Left lung (tissue), 10 donors: ENCODE data around the gene LPCAT3. TPM values are rescaled to one million over a fixed set of nuclear protein-coding genes. Genes with fewer than 3 reads are reported as not detected.

Experiments
- ATAC-seq: fragments of 200-7000 bp; cut with Tn5 transposase; one replicate; pipeline ENCODE4 v1.9.1; 2020; ENCODE audit warnings: moderate library complexity
- DNase-seq, 4 donors: peaks; one replicate each; pipeline ENCODE4 v3.0.0-alpha.2; 2013 to 2020
- H3K27ac ChIP-seq, 2 donors: fragments of 200-600 bp; sonication (generic) in 1 of 2; one replicate each; pipeline versions ENCODE4 v1.5.0 to v1.8.0; 2020 to 2021
- H3K27me3 ChIP-seq, 2 donors: fragments of 200-600 bp; sonication (generic) in 1 of 2; one replicate each; pipeline versions ENCODE4 v1.5.0 to v1.8.0; 2020 to 2021
- H3K36me3 ChIP-seq, 2 donors: fragments of 200-600 bp; sonication (generic) in 1 of 2; one replicate each; pipeline versions ENCODE4 v1.5.0 to v1.8.0; 2020 to 2021
- H3K4me1 ChIP-seq, 2 donors: fragments of 200-600 bp; one replicate each; pipeline ENCODE4 v1.8.0; 2021
- H3K4me3 ChIP-seq, 2 donors: fragments of 200-600 bp; sonication (generic) in 1 of 2; one replicate each; pipeline versions ENCODE4 v1.5.0 to v1.8.0; 2020 to 2021; ENCODE audit warnings: mild to moderate bottlenecking in 1 of 2
- H3K9me3 ChIP-seq, 2 donors: fragments of 200-600 bp; sonication (generic) in 1 of 2; one replicate each; pipeline versions ENCODE4 v1.5.0 to v1.8.0; 2020 to 2021
- CTCF ChIP-seq, 2 donors: fragments of 200-600 bp; sonication (generic) in 1 of 2; IDR thresholded peaks; one replicate each; pipeline versions ENCODE4 v1.5.0 to v1.8.0; 2021; ENCODE audit warnings: antibody characterized with exemption in 2 of 2
- intact Hi-C, 2 donors: fragments of 100-400 bp; cut with DNase I; formaldehyde crosslinking; loops; one replicate each; pipeline versions ENCODE4 v1.11.2 to v1.14.2; 2022
- polyA plus RNA-seq, 6 donors: library from polyadenylated mRNA; unstranded; fragments of 120-200 nt; gene quantifications; one replicate each; pipeline ENCODE4 v1.2.1, GENCODE V29; 2013; ENCODE audit not compliant: insufficient read length in 6 of 6
- total RNA-seq, 2 donors: library from RNA; stranded (reverse); fragmentation: NEBNext Ultra II Directional; extraction: Animal tissue kit (Norgen Biotek cat#: 25700); gene quantifications; one replicate each; pipeline ENCODE4 v1.2.1, GENCODE V29; 2021
- donor health status: DM: no; HTN: yes; CAD: no.
- donor health status: DM: no; HTN: no; CAD: no.

LPCAT3 gene
- total and polyA plus RNA-seq, 8 donors: 54.7 to 108 (median 64.7) TPM

- DNase-seq: peak in 1 of 4 donors; percentile 31
- H3K36me3 ChIP-seq: peaks cover 0 to 50% of the 10 kb centered on the region in 2 donors
- no peaks in the 10 kb centered on the region for H3K27me3 ChIP-seq
- peaks cover 5 to 74% of the 10 kb centered on the region in 2 donors for H3K4me1 ChIP-seq
- H3K9me3 ChIP-seq: no peaks in the 10 kb centered on the region
- ATAC-seq: no peak
- H3K4me3 ChIP-seq: peak overlapping the region in 1 of 2 donors; percentile 69
- intact Hi-C loops: loop anchor here in 1 of 2 donors (10.0 kb wide), 1 partner anchor 160 kb away; no protein-coding TSS in a partner anchor
- no peak for TF ChIP-seq CTCF (IDR thresholded peaks at IDR 0.05)
- peak overlapping the region; percentile 26 to 93 for H3K27ac ChIP-seq
Measured at GRCh38 chr12:6954316-6955107, 63.8 kb downstream of the LPCAT3 start.

- DNase-seq: peak in 2 of 4 donors; percentile 83 to 90
- no peaks in the 10 kb centered on the region for H3K9me3 ChIP-seq
Measured at GRCh38 chr12:6953442-6954315, 64.6 kb downstream of the LPCAT3 start.

GRCh38 chr12:6952863-6953441 is 65.3 kb downstream of the LPCAT3 start:
- Histone ChIP-seq H3K4me1 (peaks cover 5 to 74% of the 10 kb centered on the region in 2 donors), H3K27ac (peak overlapping the region; percentile 82 to 93), H3K4me3 (peak overlapping the region; percentile 23 to 69), H3K36me3 (peaks cover 0 to 43% of the 10 kb centered on the region in 2 donors), H3K9me3 (no peaks in the 10 kb centered on the region), H3K27me3 (no peaks in the 10 kb centered on the region)
- no peak for TF ChIP-seq CTCF (IDR thresholded peaks at IDR 0.05)
- intact Hi-C loops: loop anchor here in 1 of 2 donors (10.0 kb wide), 1 partner anchor 162 kb away; no protein-coding TSS in a partner anchor
- ATAC-seq (no peak), DNase-seq (no peak)

More at GRCh38 chr12:6953442-6954315, 64.6 kb downstream of the LPCAT3 start:
- H3K4me1 ChIP-seq: peaks cover 5 to 74% of the 10 kb centered on the region in 2 donors
- peak; percentile 65 for ATAC-seq
- H3K27me3 ChIP-seq: no peaks in the 10 kb centered on the region
- TF ChIP-seq CTCF (IDR thresholded peaks at IDR 0.05): no peak
- peak overlapping the region; percentile 82 to 93 for H3K27ac ChIP-seq
- peaks cover 0 to 49% of the 10 kb centered on the region in 2 donors for H3K36me3 ChIP-seq
- peak overlapping the region; percentile 23 to 69 for H3K4me3 ChIP-seq
- intact Hi-C loops: loop anchor here in 1 of 2 donors (10.0 kb wide), 1 partner anchor 161 kb away; no protein-coding TSS in a partner anchor

- H3K27me3 ChIP-seq: no peaks in the 10 kb centered on the region
- DNase-seq (peak in 2 of 4 donors; percentile 32 to 83), ATAC-seq (no peak)
- H3K4me3 ChIP-seq: peak overlapping the region; percentile 23 to 69
- peaks cover 5 to 71% of the 10 kb centered on the region in 2 donors for H3K4me1 ChIP-seq
- H3K9me3 ChIP-seq: no peaks in the 10 kb centered on the region
- intact Hi-C loops: loop anchor here in 1 of 2 donors (10.0 kb wide), 1 partner anchor 163 kb away; no protein-coding TSS in a partner anchor
- TF ChIP-seq CTCF (IDR thresholded peaks at IDR 0.05): no peak
- H3K27ac ChIP-seq: peak overlapping the region; percentile 82 to 93
- H3K36me3 ChIP-seq: peaks cover 0 to 36% of the 10 kb centered on the region in 2 donors
Measured at GRCh38 chr12:6952121-6952862, 66.0 kb downstream of the LPCAT3 start.
